ENCODE results near the gene IBA57.

- TF ChIP-seq, protein P1, sequence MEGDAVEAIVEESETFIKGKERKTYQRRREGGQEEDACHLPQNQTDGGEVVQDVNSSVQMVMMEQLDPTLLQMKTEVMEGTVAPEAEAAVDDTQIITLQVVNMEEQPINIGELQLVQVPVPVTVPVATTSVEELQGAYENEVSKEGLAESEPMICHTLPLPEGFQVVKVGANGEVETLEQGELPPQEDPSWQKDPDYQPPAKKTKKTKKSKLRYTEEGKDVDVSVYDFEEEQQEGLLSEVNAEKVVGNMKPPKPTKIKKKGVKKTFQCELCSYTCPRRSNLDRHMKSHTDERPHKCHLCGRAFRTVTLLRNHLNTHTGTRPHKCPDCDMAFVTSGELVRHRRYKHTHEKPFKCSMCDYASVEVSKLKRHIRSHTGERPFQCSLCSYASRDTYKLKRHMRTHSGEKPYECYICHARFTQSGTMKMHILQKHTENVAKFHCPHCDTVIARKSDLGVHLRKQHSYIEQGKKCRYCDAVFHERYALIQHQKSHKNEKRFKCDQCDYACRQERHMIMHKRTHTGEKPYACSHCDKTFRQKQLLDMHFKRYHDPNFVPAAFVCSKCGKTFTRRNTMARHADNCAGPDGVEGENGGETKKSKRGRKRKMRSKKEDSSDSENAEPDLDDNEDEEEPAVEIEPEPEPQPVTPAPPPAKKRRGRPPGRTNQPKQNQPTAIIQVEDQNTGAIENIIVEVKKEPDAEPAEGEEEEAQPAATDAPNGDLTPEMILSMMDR (conservative IDR thresholded peaks at IDR 0.05; ENCODE audit: low read length), result no peak
- no peak for TF ChIP-seq EZH2phosphoT487 (IDR thresholded peaks at IDR 0.05; ENCODE audit: borderline replicate concordance, low read depth, low read length)
Measured at GRCh38 chr1:228182296-228183030, 16.9 kb downstream of the IBA57 start.
